K562 (cell line): ENCODE data around the gene ANAPC13. TPM values are rescaled to one million over a fixed set of nuclear protein-coding genes. Genes with fewer than 3 reads are reported as not detected.
A peak's percentile ranks its signal among the peaks of the same experiment; 100 is the strongest.

Experiments
- BRF2 ChIP-seq: IDR thresholded peaks from 3 replicates; pipeline ENCODE4 v1.6.1; 2011; ENCODE audit warnings: borderline replicate concordance, mild to moderate bottlenecking; ENCODE audit not compliant: insufficient read length, insufficient read depth
- CBX2 ChIP-seq: fragments of 200-600 bp; sonication (generic); IDR thresholded peaks from one replicate; pipeline ENCODE4 v1.6.1; 2012; ENCODE audit warnings: mild to moderate bottlenecking, low read length, inconsistent platforms; ENCODE audit not compliant: insufficient read depth, poor library complexity, severe bottlenecking
- CREB3 ChIP-seq: fragments of 450-650 bp; conservative IDR thresholded peaks from 2 replicates; pipeline ENCODE4 v1.6.1; 2016; ENCODE audit warnings: missing genetic modification characterization, low read depth, mild to moderate bottlenecking, missing compliant biosample characterization, moderate library complexity
- CTCF ChIP-seq, 3 experiments: IDR thresholded peaks in 2 of 3; conservative IDR thresholded peaks in 1 of 3; 2 replicates each; pipeline ENCODE4 v1.5.1; 2011 to 2012; ENCODE audit warnings: low read length in 3 of 3, mild to moderate bottlenecking in 3 of 3, control low read depth in 2 of 3, improper control_type of control experiment in 1 of 3, inconsistent platforms in 1 of 3, low read depth in 1 of 3, mixed read lengths in 1 of 3, moderate library complexity in 1 of 3; ENCODE audit not compliant: insufficient read depth in 2 of 3
- EP300 ChIP-seq: IDR thresholded peaks from 2 replicates; pipeline ENCODE4 v1.6.1; 2012; ENCODE audit warnings: low read length, improper control_type of control experiment
- EWSR1 ChIP-seq: fragments of 450-650 bp; IDR thresholded peaks from 2 replicates; pipeline ENCODE4 v1.6.1; 2018; ENCODE audit warnings: borderline replicate concordance, mild to moderate bottlenecking, low read depth, moderate library complexity; ENCODE audit not compliant: partially characterized antibody
- FOXO4 ChIP-seq: fragments of 450-650 bp; formaldehyde crosslinking; IDR thresholded peaks from 2 replicates; pipeline ENCODE4 v1.4.0; 2020; ENCODE audit warnings: mild to moderate bottlenecking, moderate library complexity
- GATAD2A ChIP-seq: fragments of 450-650 bp; IDR thresholded peaks from 2 replicates; pipeline ENCODE4 v1.6.1; 2017
- HDAC8 ChIP-seq: fragments of 450-650 bp; IDR thresholded peaks from 2 replicates; pipeline ENCODE4 v1.6.1; 2016; ENCODE audit warnings: mild to moderate bottlenecking, missing genetic modification characterization, moderate library complexity, missing compliant biosample characterization
- HMG20A ChIP-seq: fragments of 450-650 bp; formaldehyde crosslinking; conservative IDR thresholded peaks from 2 replicates; pipeline ENCODE4 v1.4.0; 2020; ENCODE audit warnings: mild to moderate bottlenecking, mixed read lengths
- HMGXB4 ChIP-seq: sonication (generic); formaldehyde crosslinking; IDR thresholded peaks from 2 replicates; pipeline ENCODE4 v1.8.1; 2023; ENCODE audit warnings: mild to moderate bottlenecking, missing genetic modification reagents
- HNRNPH1 ChIP-seq: fragments of 200-400 bp; formaldehyde crosslinking; optimal IDR thresholded peaks from 2 replicates; pipeline ENCODE3; 2017; ENCODE audit warnings: low read depth, mild to moderate bottlenecking, low read length, moderate library complexity
- KLF16 ChIP-seq: IDR thresholded peaks from 2 replicates; pipeline ENCODE4 v1.6.1; 2016; ENCODE audit warnings: antibody characterized with exemption
- MCM7 ChIP-seq, 2 experiments: fragments of 450-650 bp; IDR thresholded peaks; 2 replicates each; pipeline ENCODE4 v1.6.1; 2016 to 2018
- SIN3A ChIP-seq, 2 experiments: fragments of 150-350 bp in 1 of 2; IDR thresholded peaks; 2 replicates each; pipeline ENCODE4 v1.6.1; 2011 to 2016; ENCODE audit warnings: borderline replicate concordance in 2 of 2, low read depth in 2 of 2, low read length in 2 of 2, mild to moderate bottlenecking in 2 of 2, moderate library complexity in 2 of 2; ENCODE audit not compliant: control insufficient read depth in 1 of 2
- YBX1 ChIP-seq: fragments of 450-650 bp; IDR thresholded peaks from 2 replicates; pipeline ENCODE4 v1.7.1; 2016; ENCODE audit warnings: mild to moderate bottlenecking
- ZBTB26 ChIP-seq: fragments of 450-650 bp; formaldehyde crosslinking; IDR thresholded peaks from 2 replicates; pipeline ENCODE4 v1.4.0; 2022; ENCODE audit warnings: missing genetic modification characterization
- ZNF124 ChIP-seq: sonication (generic); formaldehyde crosslinking; IDR thresholded peaks from 2 replicates; pipeline ENCODE4 v1.8.1; 2022; ENCODE audit warnings: missing genetic modification reagents
- ZNF134 ChIP-seq: fragments of 250-450 bp; sonication (Bioruptor Pico); conservative IDR thresholded peaks from 2 replicates; pipeline ENCODE4 v1.4.0; 2020
- ZNF274 ChIP-seq: IDR thresholded peaks from 2 replicates; pipeline ENCODE4 v1.6.1; 2011; ENCODE audit warnings: low read depth, mild to moderate bottlenecking, low read length, moderate library complexity, borderline replicate concordance
- polyA plus RNA-seq, 8 experiments: library from polyadenylated mRNA; depleted of rRNA in 4 of 8; stranded (reverse) in 5 of 8; unstranded in 3 of 8; fragments of >200 nt; fragmentation: Nextera tagmentation in 2 of 8; fragmentation: Illumina TruSeq in 1 of 8; extraction: Ambion mirVana in 2 of 8; extraction: Trizol in 1 of 8; gene quantifications; 2 replicates each; pipeline versions ENCODE4 v1.2.1 to v1.2.3, GENCODE V29; 2011 to 2014; ENCODE audit warnings: inconsistent platforms in 1 of 8, missing spikeins in 1 of 8
- total RNA-seq, 7 experiments: library from RNA; depleted of rRNA in 6 of 7; stranded (reverse); fragments of >200 nt in 6 of 7; fragmentation: Illumina TruSeq in 2 of 7; extraction: Trizol in 2 of 7; gene quantifications; 2 replicates each; pipeline versions ENCODE4 v1.2.1 to v1.2.3, GENCODE V29; 2011 to 2021; ENCODE audit warnings: low replicate concordance in 1 of 7

ANAPC13 gene
- total and polyA plus RNA-seq, 9 of the 15 experiments (the other 6 are each of a cell fraction or from before 2014, with no cell fraction given) = 48.5 to 238 (median 68.5) TPM

GRCh38 chr3:134496471-134497071, 10.8 kb upstream of the ANAPC13 start (continued):
- TF ChIP-seq ZNF134 = peak; percentile 73
- TF ChIP-seq MCM7 (IDR thresholded peaks at IDR 0.05) = no peak
- no peak for TF ChIP-seq HMG20A (CRISPR knock-in tag)
- no peak; a peak in 1 of 4 replicates for TF ChIP-seq SIN3A (IDR thresholded peaks at IDR 0.05; ENCODE audit: borderline replicate concordance in 2 of 2, control insufficient read depth in 1 of 2, low read depth in 2 of 2, low read length in 2 of 2)
- TF ChIP-seq BRF2 = no peak
- TF ChIP-seq HMGXB4 (CRISPR knock-in tag) = no peak
- 0 out of 2 replicates have a peak, but pooled peaks have one; percentile 34 for TF ChIP-seq FOXO4 (CRISPR knock-in tag)
- TF ChIP-seq ZNF274 = no peak
- no peak for TF ChIP-seq CBX2
- no peak for TF ChIP-seq EWSR1
- no peak for TF ChIP-seq ZNF124 (CRISPR knock-in tag)
- TF ChIP-seq CREB3 = peak; percentile 95
- TF ChIP-seq HDAC8 (tag) = peak; percentile 68; the same call in 1 of the 2 replicates
- no peak for TF ChIP-seq CTCF (IDR thresholded peaks at IDR 0.05 in 2 of 3, conservative IDR thresholded peaks at IDR 0.05 in 1 of 3; ENCODE audit: insufficient read depth in 2 of 3, low read depth in 1 of 3, low read length in 3 of 3)
- no peak for TF ChIP-seq YBX1
- no peak for TF ChIP-seq GATAD2A
- TF ChIP-seq EP300 = peak; percentile 78
- peak; percentile 93 for TF ChIP-seq KLF16
- no peak for TF ChIP-seq HNRNPH1
- TF ChIP-seq ZBTB26 = no peak
